Measurements from ENCODE around the gene RGS6. TPM values are rescaled to one million over a fixed set of nuclear protein-coding genes. Genes with fewer than 3 reads are reported as not detected.

Gene RGS6
- total and polyA plus RNA-seq, 2 of the 4 experiments (the other 2 are of a cell fraction), result not detected

- Histone ChIP-seq H3K4ac (ENCODE audit: low read depth, low read length) (no peak overlapping the region), H2BK20ac (ENCODE audit: low read depth, low read length) (no peak overlapping the region), H2BK120ac (ENCODE audit: low read depth, low read length) (no peak overlapping the region), H4K91ac (ENCODE audit: insufficient read depth, low read depth, low read length) (no peak overlapping the region), H3K23ac (ENCODE audit: low read depth, low read length) (no peak overlapping the region), H2BK15ac (ENCODE audit: low read depth, low read length) (no peak overlapping the region), H3K27me3 (ENCODE audit: control insufficient read depth, insufficient read depth, low read length) (no peaks in the 10 kb centered on the region), H3K14ac (replicated peaks; ENCODE audit: low read depth, low read length) (no peak overlapping the region), H3K18ac (ENCODE audit: low read depth, low read length) (no peak overlapping the region), H3K27ac (ENCODE audit: insufficient read depth, low read length) (no peak overlapping the region), H4K5ac (ENCODE audit: low read depth, low read length) (no peak overlapping the region), H3K4me3 (ENCODE audit: insufficient read depth, low read depth, low read length) (no peak overlapping the region), H2AK5ac (ENCODE audit: low read depth, low read length) (no peak overlapping the region), H3K9me1 (ENCODE audit: insufficient read depth, low read length) (no peaks in the 10 kb centered on the region), H3K56ac (ENCODE audit: extremely low read depth, insufficient read depth, low read length) (no peak overlapping the region), H2BK5ac (ENCODE audit: low read depth, low read length, poor library complexity, severe bottlenecking) (no peak overlapping the region), H2AFZ (replicated peaks; ENCODE audit: low read length, poor library complexity) (no peak overlapping the region), H3K4me2 (ENCODE audit: low read depth, low read length) (no peak overlapping the region), H4K20me1 (ENCODE audit: insufficient read depth, low read length) (no peaks in the 10 kb centered on the region), H3K36me3 (ENCODE audit: control insufficient read depth, insufficient read depth, low read length) (no peaks in the 10 kb centered on the region), H4K8ac (ENCODE audit: low read depth in 2 of 2, low read length in 2 of 2) (no peak overlapping the region), H3K79me1 (ENCODE audit: low read depth in 1 of 2, low read length in 2 of 2) (no peaks in the 10 kb centered on the region), H2AK9ac (replicated peaks; ENCODE audit: low read depth, low read length, poor library complexity) (no peak overlapping the region), H3K9ac (ENCODE audit: low read depth, low read length) (no peak overlapping the region), H3K4me1 (ENCODE audit: control insufficient read depth, insufficient read depth, low read length) (no peaks in the 10 kb centered on the region), H3K9me3 (ENCODE audit: control insufficient read depth, insufficient read depth, low read length) (no peaks in the 10 kb centered on the region)
- intact Hi-C loops (cut with micrococcal nuclease) (no loop called here), in situ Hi-C loops (cut with MboI; ENCODE audit: low sequenced_read_pairs) (no loop called here), dilution Hi-C loops (cut with HindIII; ENCODE audit: low sequenced_read_pairs, unreplicated experiment) (no loop called here)
- BruUV-seq (replicated peaks), result no TSS peak
- POLR2A ChIA-PET (ENCODE audit: unreplicated experiment), result no interaction called here
- TF ChIP-seq CHD1 (IDR thresholded peaks at IDR 0.05; ENCODE audit: low read depth, low read length) (no peak), CEBPB (IDR thresholded peaks at IDR 0.05; ENCODE audit: low read depth, low read length) (no peak)
- no CpG with 5 or more reads among the region's 3 CpGs for WGBS, 2 experiments (ENCODE audit: extremely low coverage in 2 of 2, insufficient read length in 1 of 2)
- DNase-seq, result no peak
- CTCF ChIA-PET, result no interaction called here
- ATAC-seq (ENCODE audit: low read depth), result no peak
Observed at GRCh38 chr14:72377016-72377415, 444.8 kb downstream of the RGS6 start.
